A549 (cell line): ENCODE data around the gene NRG3.

ENCODE experiments used
- CTCF ChIP-seq: fragments of >200 bp; sonication (Bioruptor Twin); formaldehyde crosslinking; IDR thresholded peaks from 3 replicates; pipeline ENCODE4 v1.5.1; 2016
- JUNB ChIP-seq: fragments of >200 bp; sonication (Bioruptor Twin); formaldehyde crosslinking; IDR thresholded peaks from 2 replicates; pipeline ENCODE4 v1.6.1; 2016
- MAX ChIP-seq: IDR thresholded peaks from 2 replicates; pipeline ENCODE4 v1.6.1; 2012
- MYC ChIP-seq: IDR thresholded peaks from 2 replicates; pipeline ENCODE4 v1.6.1; 2012; ENCODE audit warnings: mild to moderate bottlenecking, inconsistent platforms, low read length, improper control_type of control experiment, borderline replicate concordance
- RARB ChIP-seq: fragments of 250-450 bp; sonication (Bioruptor Pico); IDR thresholded peaks from 2 replicates; pipeline ENCODE4 v1.8.0; 2021; ENCODE audit warnings: mild to moderate bottlenecking, moderate library complexity
- TF ChIP-seq, protein P1 (sequence below): IDR thresholded peaks from 2 replicates; pipeline ENCODE4 v1.6.1; 2012; ENCODE audit warnings: low read depth, borderline replicate concordance

GRCh38 chr10:82294874-82295378 is 419.9 kb downstream of the NRG3 start:
- TF ChIP-seq JUNB (no peak), MAX (no peak), RARB (CRISPR knock-in tag) (no peak), MYC (no peak), CTCF (no peak)
- TF ChIP-seq, protein P1, sequence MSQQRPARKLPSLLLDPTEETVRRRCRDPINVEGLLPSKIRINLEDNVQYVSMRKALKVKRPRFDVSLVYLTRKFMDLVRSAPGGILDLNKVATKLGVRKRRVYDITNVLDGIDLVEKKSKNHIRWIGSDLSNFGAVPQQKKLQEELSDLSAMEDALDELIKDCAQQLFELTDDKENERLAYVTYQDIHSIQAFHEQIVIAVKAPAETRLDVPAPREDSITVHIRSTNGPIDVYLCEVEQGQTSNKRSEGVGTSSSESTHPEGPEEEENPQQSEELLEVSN, result no peak
